ENCODE data around the gene ZSCAN30.
"Not testable (repeated sequence)": the region's sequence is repeated elsewhere in the genome, so short reads cannot be mapped to it uniquely, and the experiment has no call there.

The ZSCAN30 gene

GRCh38 chr18:35215026-35215425 lies 75.0 kb downstream of the ZSCAN30 start:
- Histone ChIP-seq H3F3A (ENCODE audit: insufficient read depth, low read length) (no peaks in the 10 kb centered on the region), H3K9ac (ENCODE audit: low read length) (no peak overlapping the region)
- TF ChIP-seq CTCF (IDR thresholded peaks at IDR 0.05; ENCODE audit: low read length) = no peak
- TF ChIP-seq EZH2 (IDR thresholded peaks at IDR 0.05; ENCODE audit: borderline replicate concordance, low read length) = no peak

GRCh38 chr18:35205746-35206458 lies 84.1 kb downstream of the ZSCAN30 start:
- not testable (repeated sequence) for H3K27ac ChIP-seq (ENCODE audit: low read depth, low read length, poor library complexity, severe bottlenecking); H3K9me3 ChIP-seq (ENCODE audit: low read length); H3K4me1 ChIP-seq (ENCODE audit: insufficient read depth, low read length, severe bottlenecking); H2AFZ ChIP-seq (ENCODE audit: low read length); H3K4me3 ChIP-seq (ENCODE audit: low read depth, low read length, poor library complexity, severe bottlenecking); H3K36me3 ChIP-seq (ENCODE audit: insufficient read depth, low read length); H3K79me2 ChIP-seq (ENCODE audit: insufficient read depth, low read length); H3K9ac ChIP-seq (ENCODE audit: low read length); H3K27me3 ChIP-seq (ENCODE audit: insufficient read depth, low read length); H3F3A ChIP-seq (ENCODE audit: insufficient read depth, low read length); H3K9me2 ChIP-seq (ENCODE audit: low read depth, low read length); H3K4me2 ChIP-seq (ENCODE audit: low read length); H4K20me1 ChIP-seq (ENCODE audit: insufficient read depth, low read length)

More at GRCh38 chr18:35215026-35215425, 75.0 kb downstream of the ZSCAN30 start:
- Histone ChIP-seq H3K27ac (ENCODE audit: low read depth, low read length, poor library complexity, severe bottlenecking) (no peak overlapping the region), H3K4me1 (ENCODE audit: insufficient read depth, low read length, severe bottlenecking) (no peaks in the 10 kb centered on the region), H3K79me2 (ENCODE audit: insufficient read depth, low read length) (no peaks in the 10 kb centered on the region), H3K27me3 (ENCODE audit: insufficient read depth, low read length) (no peaks in the 10 kb centered on the region), H3K9me2 (ENCODE audit: low read depth, low read length) (no peaks in the 10 kb centered on the region), H3K4me3 (ENCODE audit: low read depth, low read length, poor library complexity, severe bottlenecking) (no peak overlapping the region), H3K4me2 (ENCODE audit: low read length) (no peak overlapping the region), H2AFZ (ENCODE audit: low read length) (no peak overlapping the region), H3K9me3 (ENCODE audit: low read length) (no peaks in the 10 kb centered on the region), H4K20me1 (ENCODE audit: insufficient read depth, low read length) (no peaks in the 10 kb centered on the region), H3K36me3 (ENCODE audit: insufficient read depth, low read length) (no peaks in the 10 kb centered on the region)

- no peaks in the 10 kb centered on the region for H3K79me2 ChIP-seq (ENCODE audit: insufficient read depth, low read length)
- no peak overlapping the region for H3K9ac ChIP-seq (ENCODE audit: low read length)
- no peak overlapping the region for H3K4me2 ChIP-seq (ENCODE audit: low read length)
- H3K9me3 ChIP-seq (ENCODE audit: low read length) = no peaks in the 10 kb centered on the region
- no peaks in the 10 kb centered on the region for H3K4me1 ChIP-seq (ENCODE audit: insufficient read depth, low read length, severe bottlenecking)
- H3F3A ChIP-seq (ENCODE audit: insufficient read depth, low read length) = no peaks in the 10 kb centered on the region
- no peak overlapping the region for H3K27ac ChIP-seq (ENCODE audit: low read depth, low read length, poor library complexity, severe bottlenecking)
- H3K9me2 ChIP-seq (ENCODE audit: low read depth, low read length) = no peaks in the 10 kb centered on the region
- TF ChIP-seq EZH2 (IDR thresholded peaks at IDR 0.05; ENCODE audit: borderline replicate concordance, low read length) (no peak), CTCF (IDR thresholded peaks at IDR 0.05; ENCODE audit: low read length) (no peak)
- H3K4me3 ChIP-seq (ENCODE audit: low read depth, low read length, poor library complexity, severe bottlenecking) = no peak overlapping the region
- no peak overlapping the region for H2AFZ ChIP-seq (ENCODE audit: low read length)
- H4K20me1 ChIP-seq (ENCODE audit: insufficient read depth, low read length) = no peaks in the 10 kb centered on the region
- no peaks in the 10 kb centered on the region for H3K27me3 ChIP-seq (ENCODE audit: insufficient read depth, low read length)
- no peaks in the 10 kb centered on the region for H3K36me3 ChIP-seq (ENCODE audit: insufficient read depth, low read length)
Measured at GRCh38 chr18:35205199-35205712, 84.8 kb downstream of the ZSCAN30 start.

- no peaks in the 10 kb centered on the region for H3K79me2 ChIP-seq (ENCODE audit: insufficient read depth, low read length)
- no peaks in the 10 kb centered on the region for H3K27me3 ChIP-seq (ENCODE audit: insufficient read depth, low read length)
- TF ChIP-seq CTCF (IDR thresholded peaks at IDR 0.05; ENCODE audit: low read length) (no peak), EZH2 (IDR thresholded peaks at IDR 0.05; ENCODE audit: borderline replicate concordance, low read length) (no peak)
- H3K9ac ChIP-seq (ENCODE audit: low read length) = no peak overlapping the region
- H3F3A ChIP-seq (ENCODE audit: insufficient read depth, low read length) = no peaks in the 10 kb centered on the region
- H4K20me1 ChIP-seq (ENCODE audit: insufficient read depth, low read length) = no peaks in the 10 kb centered on the region
- H3K4me2 ChIP-seq (ENCODE audit: low read length) = no peak overlapping the region
- H3K4me1 ChIP-seq (ENCODE audit: insufficient read depth, low read length, severe bottlenecking) = no peaks in the 10 kb centered on the region
- H3K9me2 ChIP-seq (ENCODE audit: low read depth, low read length) = no peaks in the 10 kb centered on the region
- H3K9me3 ChIP-seq (ENCODE audit: low read length) = no peaks in the 10 kb centered on the region
- no peak overlapping the region for H2AFZ ChIP-seq (ENCODE audit: low read length)
- no peak overlapping the region for H3K4me3 ChIP-seq (ENCODE audit: low read depth, low read length, poor library complexity, severe bottlenecking)
- no peak overlapping the region for H3K27ac ChIP-seq (ENCODE audit: low read depth, low read length, poor library complexity, severe bottlenecking)
- H3K36me3 ChIP-seq (ENCODE audit: insufficient read depth, low read length) = no peaks in the 10 kb centered on the region
Measured at GRCh38 chr18:35203067-35203466, 87.0 kb downstream of the ZSCAN30 start.

Measured in OCI-LY1 (cell line).